Measurements from ENCODE around the gene SLN.

The SLN gene

DNA sequence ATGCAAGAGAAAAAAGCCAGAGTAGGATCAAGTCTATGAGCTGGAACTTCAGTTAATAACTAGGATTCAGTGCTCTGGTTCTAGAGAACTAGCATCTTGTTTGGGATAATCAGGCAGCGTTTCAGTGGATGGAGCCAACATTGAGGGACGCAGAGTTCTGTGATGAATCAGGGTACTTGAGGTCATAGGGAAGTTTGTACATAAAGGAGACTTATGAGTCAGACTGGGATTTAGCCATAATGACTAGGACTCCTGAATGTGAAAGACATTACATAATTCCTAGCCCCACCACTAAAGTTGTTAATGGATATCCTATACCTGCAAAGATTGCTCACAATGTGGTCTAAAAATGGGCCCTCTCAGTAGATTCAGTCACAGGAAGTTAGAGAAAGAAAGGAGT lies 6.8 kb downstream of the SLN start:
- Histone ChIP-seq H3K4me3 (ENCODE audit: insufficient read depth, low read depth, low read length, poor library complexity, severe bottlenecking) (no peak overlapping the region), H3K36me3 (ENCODE audit: control insufficient read depth, insufficient read depth, low read length) (no peaks in the 10 kb centered on the region), H3K9me3 (ENCODE audit: control insufficient read depth, low read length) (no peaks in the 10 kb centered on the region), H3K27me3 (replicated peaks; ENCODE audit: control insufficient read depth, insufficient read depth, low read length, poor library complexity, severe bottlenecking) (no peaks in the 10 kb centered on the region), H3K27ac (ENCODE audit: insufficient read depth, low read length, poor library complexity, severe bottlenecking) (no peak overlapping the region), H3K4me1 (ENCODE audit: control insufficient read depth, insufficient read depth, low read length, poor library complexity, severe bottlenecking) (no peaks in the 10 kb centered on the region)
- DNase-seq: no peak

DNA sequence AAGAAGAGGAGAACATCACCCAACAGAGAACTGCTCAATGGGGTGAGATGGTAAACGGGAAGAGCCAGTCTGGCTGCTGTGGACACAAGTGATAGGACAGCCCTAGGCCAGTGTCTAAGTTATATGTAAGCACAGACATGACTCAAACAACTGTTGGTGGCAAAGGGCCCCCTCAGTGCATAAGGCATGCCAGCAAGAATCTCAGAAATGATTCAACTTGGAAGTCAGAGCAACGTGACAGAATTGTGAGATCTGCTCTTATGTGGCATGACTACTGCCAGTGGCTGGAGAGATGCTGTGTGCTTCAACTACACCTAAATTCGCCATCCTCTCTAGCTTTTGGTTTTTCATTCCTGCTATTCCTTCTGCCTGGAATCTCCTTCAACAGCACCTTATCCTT lies 7.4 kb downstream of the SLN start:
- H3K4me1 ChIP-seq (ENCODE audit: control insufficient read depth, insufficient read depth, low read length, poor library complexity, severe bottlenecking): no peaks in the 10 kb centered on the region
- no peaks in the 10 kb centered on the region for H3K9me3 ChIP-seq (ENCODE audit: control insufficient read depth, low read length)
- no peak overlapping the region for H3K4me3 ChIP-seq (ENCODE audit: insufficient read depth, low read depth, low read length, poor library complexity, severe bottlenecking)
- H3K36me3 ChIP-seq (ENCODE audit: control insufficient read depth, insufficient read depth, low read length): no peaks in the 10 kb centered on the region
- DNase-seq: no peak
- no peak overlapping the region for H3K27ac ChIP-seq (ENCODE audit: insufficient read depth, low read length, poor library complexity, severe bottlenecking)
- no peaks in the 10 kb centered on the region for H3K27me3 ChIP-seq (replicated peaks; ENCODE audit: control insufficient read depth, insufficient read depth, low read length, poor library complexity, severe bottlenecking)

DNA sequence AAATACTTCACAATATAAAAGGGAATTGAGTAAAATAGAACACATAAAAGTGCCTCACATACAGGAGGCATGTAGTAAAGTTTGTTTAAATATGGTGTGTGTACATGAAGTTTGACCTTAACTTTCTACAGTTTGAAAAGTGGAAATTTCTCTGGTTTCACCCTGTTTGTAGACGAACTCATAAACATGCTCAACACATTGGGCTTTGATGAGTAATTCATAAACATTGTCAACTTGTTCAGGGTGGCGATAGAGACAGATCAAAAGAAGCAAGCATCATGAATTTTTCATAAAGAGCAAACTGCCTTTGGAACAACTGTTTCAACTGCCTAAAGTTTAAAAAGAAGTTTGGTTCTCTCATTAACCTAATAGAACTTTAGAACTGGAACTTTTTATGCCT lies 9.1 kb downstream of the SLN start:
- no peaks in the 10 kb centered on the region for H3K36me3 ChIP-seq (ENCODE audit: control insufficient read depth, insufficient read depth, low read length)
- H3K4me3 ChIP-seq (ENCODE audit: insufficient read depth, low read depth, low read length, poor library complexity, severe bottlenecking): no peak overlapping the region
- no peaks in the 10 kb centered on the region for H3K9me3 ChIP-seq (ENCODE audit: control insufficient read depth, low read length)
- no peak overlapping the region for H3K27ac ChIP-seq (ENCODE audit: insufficient read depth, low read length, poor library complexity, severe bottlenecking)
- no peaks in the 10 kb centered on the region for H3K27me3 ChIP-seq (replicated peaks; ENCODE audit: control insufficient read depth, insufficient read depth, low read length, poor library complexity, severe bottlenecking)
- H3K4me1 ChIP-seq (ENCODE audit: control insufficient read depth, insufficient read depth, low read length, poor library complexity, severe bottlenecking): no peaks in the 10 kb centered on the region
- no peak for DNase-seq

GRCh38 chr11:107702109-107702660 lies 9.7 kb downstream of the SLN start:
- no peaks in the 10 kb centered on the region for H3K36me3 ChIP-seq (ENCODE audit: control insufficient read depth, insufficient read depth, low read length)
- H3K27me3 ChIP-seq (replicated peaks; ENCODE audit: control insufficient read depth, insufficient read depth, low read length, poor library complexity, severe bottlenecking): no peaks in the 10 kb centered on the region
- H3K9me3 ChIP-seq (ENCODE audit: control insufficient read depth, low read length): no peaks in the 10 kb centered on the region
- no peak overlapping the region for H3K4me3 ChIP-seq (ENCODE audit: insufficient read depth, low read depth, low read length, poor library complexity, severe bottlenecking)
- H3K4me1 ChIP-seq (ENCODE audit: control insufficient read depth, insufficient read depth, low read length, poor library complexity, severe bottlenecking): no peaks in the 10 kb centered on the region
- DNase-seq: no peak
- H3K27ac ChIP-seq (ENCODE audit: insufficient read depth, low read length, poor library complexity, severe bottlenecking): no peak overlapping the region

GRCh38 chr11:107699371-107700285 lies 12.2 kb downstream of the SLN start:
- Histone ChIP-seq H3K36me3 (ENCODE audit: control insufficient read depth, insufficient read depth, low read length) (no peaks in the 10 kb centered on the region), H3K4me3 (ENCODE audit: insufficient read depth, low read depth, low read length, poor library complexity, severe bottlenecking) (no peak overlapping the region), H3K4me1 (ENCODE audit: control insufficient read depth, insufficient read depth, low read length, poor library complexity, severe bottlenecking) (no peaks in the 10 kb centered on the region), H3K27me3 (replicated peaks; ENCODE audit: control insufficient read depth, insufficient read depth, low read length, poor library complexity, severe bottlenecking) (no peaks in the 10 kb centered on the region), H3K27ac (ENCODE audit: insufficient read depth, low read length, poor library complexity, severe bottlenecking) (no peak overlapping the region), H3K9me3 (ENCODE audit: control insufficient read depth, low read length) (no peaks in the 10 kb centered on the region)
- DNase-seq: no peak

GRCh38 chr11:107697291-107697690 lies 14.6 kb downstream of the SLN start:
- Histone ChIP-seq H3K27ac (ENCODE audit: insufficient read depth, low read length, poor library complexity, severe bottlenecking) (no peak overlapping the region), H3K4me1 (ENCODE audit: control insufficient read depth, insufficient read depth, low read length, poor library complexity, severe bottlenecking) (no peaks in the 10 kb centered on the region), H3K36me3 (ENCODE audit: control insufficient read depth, insufficient read depth, low read length) (no peaks in the 10 kb centered on the region), H3K9me3 (ENCODE audit: control insufficient read depth, low read length) (no peaks in the 10 kb centered on the region), H3K27me3 (replicated peaks; ENCODE audit: control insufficient read depth, insufficient read depth, low read length, poor library complexity, severe bottlenecking) (no peaks in the 10 kb centered on the region), H3K4me3 (ENCODE audit: insufficient read depth, low read depth, low read length, poor library complexity, severe bottlenecking) (no peak overlapping the region)
- no peak for DNase-seq

DNA sequence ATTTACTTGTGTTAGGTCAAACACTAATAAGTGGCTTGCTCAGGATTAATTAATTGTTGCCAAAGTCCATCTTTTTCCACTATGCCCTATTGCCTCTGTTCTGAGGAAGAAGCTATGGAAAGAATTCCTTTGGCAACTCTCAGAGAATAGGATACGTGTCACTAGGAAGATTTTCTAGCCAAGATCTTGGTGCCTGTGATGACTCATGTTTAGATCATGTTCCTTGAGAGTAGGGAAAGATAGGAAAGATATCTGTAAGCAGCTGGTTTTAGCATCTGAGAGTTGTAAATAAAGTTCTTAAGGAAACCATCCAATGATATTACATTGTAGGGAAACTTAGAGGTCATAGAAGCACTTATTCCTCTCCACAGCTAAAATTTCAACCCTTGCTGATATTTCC lies 15.7 kb downstream of the SLN start:
- DNase-seq: no peak
- no peaks in the 10 kb centered on the region for H3K27me3 ChIP-seq (replicated peaks; ENCODE audit: control insufficient read depth, insufficient read depth, low read length, poor library complexity, severe bottlenecking)
- H3K4me1 ChIP-seq (ENCODE audit: control insufficient read depth, insufficient read depth, low read length, poor library complexity, severe bottlenecking): no peaks in the 10 kb centered on the region
- H3K9me3 ChIP-seq (ENCODE audit: control insufficient read depth, low read length): no peaks in the 10 kb centered on the region
- H3K4me3 ChIP-seq (ENCODE audit: insufficient read depth, low read depth, low read length, poor library complexity, severe bottlenecking): no peak overlapping the region
- no peak overlapping the region for H3K27ac ChIP-seq (ENCODE audit: insufficient read depth, low read length, poor library complexity, severe bottlenecking)
- no peaks in the 10 kb centered on the region for H3K36me3 ChIP-seq (ENCODE audit: control insufficient read depth, insufficient read depth, low read length)

DNA sequence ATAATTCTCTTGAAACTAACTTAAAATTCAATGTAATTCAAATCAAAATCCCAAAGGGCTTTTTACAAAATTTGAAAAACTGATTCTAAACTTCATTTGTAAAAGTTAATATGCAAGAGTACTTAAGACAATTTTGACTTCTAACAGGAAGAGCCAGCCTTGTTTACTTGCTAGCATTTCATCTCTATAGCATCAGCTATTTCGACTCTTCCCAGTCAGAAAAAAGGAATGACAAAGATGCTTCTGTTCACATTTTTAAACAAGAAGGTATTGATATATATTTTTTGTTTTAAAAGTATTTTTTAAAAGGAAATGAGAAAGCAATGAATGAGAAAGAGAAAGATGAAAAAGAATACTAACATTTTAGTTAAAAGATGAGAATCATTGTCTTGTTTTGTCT lies 16.4 kb downstream of the SLN start:
- no peaks in the 10 kb centered on the region for H3K9me3 ChIP-seq (ENCODE audit: control insufficient read depth, low read length)
- DNase-seq: no peak

DNA sequence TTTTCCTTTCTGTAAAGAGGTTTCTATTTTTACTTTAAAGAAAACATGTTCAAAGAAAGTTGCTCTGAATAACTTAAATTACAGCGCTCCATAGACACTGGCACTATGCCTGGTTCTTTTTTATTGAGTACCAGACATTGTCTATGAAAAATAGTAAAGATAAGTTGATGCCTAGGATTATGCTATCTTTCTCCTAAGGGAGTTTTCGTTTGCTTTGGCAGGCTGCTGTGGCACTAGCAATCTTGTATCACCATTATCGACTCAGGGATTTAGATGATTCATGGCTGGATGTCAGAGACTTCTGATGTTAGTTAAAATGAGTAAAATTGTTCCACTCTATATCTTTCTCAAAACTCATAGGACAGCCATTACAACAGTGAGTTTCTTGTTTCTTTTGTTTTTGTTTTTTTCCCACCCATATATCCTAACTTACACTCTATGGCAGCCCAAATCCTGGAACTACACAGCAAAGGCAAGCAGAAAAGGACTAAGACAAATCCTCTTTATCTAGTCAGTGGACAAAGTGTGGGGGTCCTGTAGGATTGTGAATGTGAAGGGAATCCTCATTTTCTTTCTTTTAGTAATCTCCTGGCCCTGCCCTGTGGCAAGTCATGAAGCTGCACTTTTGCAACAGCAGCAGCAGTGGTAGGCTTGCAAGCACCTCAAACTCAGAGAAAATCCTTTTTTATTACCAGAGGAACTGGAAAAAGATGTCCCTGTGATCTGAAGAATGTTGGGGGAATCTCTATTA lies 20.7 kb downstream of the SLN start:
- no peaks in the 10 kb centered on the region for H3K36me3 ChIP-seq (ENCODE audit: control insufficient read depth, insufficient read depth, low read length)
- H3K4me1 ChIP-seq (ENCODE audit: control insufficient read depth, insufficient read depth, low read length, poor library complexity, severe bottlenecking): no peaks in the 10 kb centered on the region
- no peak for DNase-seq
- H3K9me3 ChIP-seq (ENCODE audit: control insufficient read depth, low read length): no peaks in the 10 kb centered on the region
- no peaks in the 10 kb centered on the region for H3K27me3 ChIP-seq (replicated peaks; ENCODE audit: control insufficient read depth, insufficient read depth, low read length, poor library complexity, severe bottlenecking)
- H3K27ac ChIP-seq (ENCODE audit: insufficient read depth, low read length, poor library complexity, severe bottlenecking): no peak overlapping the region
- no peak overlapping the region for H3K4me3 ChIP-seq (ENCODE audit: insufficient read depth, low read depth, low read length, poor library complexity, severe bottlenecking)

More for the DNA sequence above, 16.4 kb downstream of the SLN start:
- no peak overlapping the region for H3K4me3 ChIP-seq (ENCODE audit: insufficient read depth, low read depth, low read length, poor library complexity, severe bottlenecking)
- H3K36me3 ChIP-seq (ENCODE audit: control insufficient read depth, insufficient read depth, low read length): no peaks in the 10 kb centered on the region
- no peaks in the 10 kb centered on the region for H3K4me1 ChIP-seq (ENCODE audit: control insufficient read depth, insufficient read depth, low read length, poor library complexity, severe bottlenecking)
- H3K27me3 ChIP-seq (replicated peaks; ENCODE audit: control insufficient read depth, insufficient read depth, low read length, poor library complexity, severe bottlenecking): no peaks in the 10 kb centered on the region
- H3K27ac ChIP-seq (ENCODE audit: insufficient read depth, low read length, poor library complexity, severe bottlenecking): no peak overlapping the region
